GM18511 (cell line): ENCODE measurements around the gene CYB5D1.
"Not testable (repeated sequence)": the region's sequence is repeated elsewhere in the genome, so short reads cannot be mapped to it uniquely, and the experiment has no call there.

Experiments used
- ATAC-seq: cut with Tn5 transposase; IDR thresholded peaks from one replicate; pipeline ENCODE4 v1.9.1; 2021; ENCODE audit warnings: mild to moderate bottlenecking, moderate library complexity; ENCODE audit not compliant: unreplicated experiment

Gene CYB5D1

GRCh38 chr17:7857713-7858521 is at the start of gene CYB5D1:
CYB5D1 (plus strand) TSS chr17:7858003; CDS start chr17:7858135, 132 bp downstream.
- ATAC-seq: peak; percentile 41

- ATAC-seq: no peak
Measured at GRCh38 chr17:7809086-7809790, 48.6 kb upstream of the CYB5D1 start.

GRCh38 chr17:7809791-7810343 is 47.9 kb upstream of the CYB5D1 start:
- not testable (repeated sequence) for ATAC-seq

GRCh38 chr17:7811251-7811650 is 46.6 kb upstream of the CYB5D1 start:
- no peak for ATAC-seq

- no peak for ATAC-seq
Measured at GRCh38 chr17:7814969-7815368, 42.8 kb upstream of the CYB5D1 start.

- no peak for ATAC-seq
Measured at GRCh38 chr17:7816926-7817642, 40.7 kb upstream of the CYB5D1 start.

GRCh38 chr17:7817643-7817964 is 40.2 kb upstream of the CYB5D1 start:
- no peak for ATAC-seq

GRCh38 chr17:7818026-7818425 is 39.8 kb upstream of the CYB5D1 start:
- ATAC-seq: no peak

GRCh38 chr17:7818746-7819645 is 38.8 kb upstream of the CYB5D1 start:
- ATAC-seq: no peak

GRCh38 chr17:7820231-7820630 is 37.6 kb upstream of the CYB5D1 start:
- ATAC-seq: no peak

GRCh38 chr17:7822126-7822525 is 35.7 kb upstream of the CYB5D1 start:
- ATAC-seq: no peak

- no peak for ATAC-seq
Measured at GRCh38 chr17:7823581-7824001, 34.2 kb upstream of the CYB5D1 start.

GRCh38 chr17:7824021-7824924 is 33.5 kb upstream of the CYB5D1 start:
- no peak for ATAC-seq

GRCh38 chr17:7825206-7825990 is 32.4 kb upstream of the CYB5D1 start:
- ATAC-seq: no peak

- no peak for ATAC-seq
Measured at GRCh38 chr17:7830616-7831015, 27.2 kb upstream of the CYB5D1 start.

GRCh38 chr17:7831233-7831632 is 26.6 kb upstream of the CYB5D1 start:
- no peak for ATAC-seq

GRCh38 chr17:7832431-7832830 is 25.4 kb upstream of the CYB5D1 start:
- ATAC-seq: no peak

- no peak for ATAC-seq
Measured at GRCh38 chr17:7833011-7833794, 24.6 kb upstream of the CYB5D1 start.
